Omental fat pad (tissue), 4 donors: ENCODE data around the gene ARHGAP12. TPM values are rescaled to one million over a fixed set of nuclear protein-coding genes. Genes with fewer than 3 reads are reported as not detected.

ENCODE experiments used
- ATAC-seq: fragments of 150-250 bp; one replicate; pipeline ENCODE4 v1.9.1; 2016; ENCODE audit warnings: mild to moderate bottlenecking, moderate library complexity; ENCODE audit not compliant: low FRiP score
- DNase-seq: peaks from one replicate; pipeline ENCODE4 v3.0.0-alpha.2; 2019; ENCODE audit warnings: low spot score
- total RNA-seq, 4 donors: library from RNA; depleted of rRNA; stranded (reverse); fragments of >200 nt; gene quantifications; one replicate each; pipeline ENCODE4 v1.1.0, GENCODE V29; 2016
- TF ChIP-seq, protein P1 (sequence below), 3 donors: fragments of 450-650 bp; IDR thresholded peaks; one replicate each; pipeline ENCODE4 v1.5.1; 2016 to 2017; ENCODE audit warnings: antibody characterized with exemption in 3 of 3, mild to moderate bottlenecking in 3 of 3, moderate library complexity in 2 of 3

ARHGAP12 gene
- total RNA-seq, 4 donors from 2014 or later, result 20.4 to 47.4 (median 33.1) TPM

DNA sequence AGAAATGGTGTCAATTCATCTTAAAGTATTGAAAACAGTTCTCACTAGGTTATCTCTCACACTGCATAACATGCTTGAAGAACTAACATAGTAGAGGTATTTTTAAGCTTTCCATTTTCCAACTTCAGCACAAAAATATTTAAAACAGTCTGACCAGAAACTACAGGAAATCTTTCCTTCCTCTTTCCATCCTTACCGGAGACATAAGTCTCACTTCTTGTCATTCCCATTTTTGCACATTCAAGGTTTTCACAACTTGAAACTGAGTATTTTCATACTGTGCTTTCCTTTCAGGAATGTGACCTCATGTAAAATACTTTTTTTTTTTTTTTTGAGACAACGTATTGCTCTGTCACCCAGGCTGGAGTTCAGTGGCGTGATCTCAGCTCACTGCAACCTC lies 45.2 kb downstream of the ARHGAP12 start:
- ATAC-seq, result no peak
- TF ChIP-seq, protein P1, sequence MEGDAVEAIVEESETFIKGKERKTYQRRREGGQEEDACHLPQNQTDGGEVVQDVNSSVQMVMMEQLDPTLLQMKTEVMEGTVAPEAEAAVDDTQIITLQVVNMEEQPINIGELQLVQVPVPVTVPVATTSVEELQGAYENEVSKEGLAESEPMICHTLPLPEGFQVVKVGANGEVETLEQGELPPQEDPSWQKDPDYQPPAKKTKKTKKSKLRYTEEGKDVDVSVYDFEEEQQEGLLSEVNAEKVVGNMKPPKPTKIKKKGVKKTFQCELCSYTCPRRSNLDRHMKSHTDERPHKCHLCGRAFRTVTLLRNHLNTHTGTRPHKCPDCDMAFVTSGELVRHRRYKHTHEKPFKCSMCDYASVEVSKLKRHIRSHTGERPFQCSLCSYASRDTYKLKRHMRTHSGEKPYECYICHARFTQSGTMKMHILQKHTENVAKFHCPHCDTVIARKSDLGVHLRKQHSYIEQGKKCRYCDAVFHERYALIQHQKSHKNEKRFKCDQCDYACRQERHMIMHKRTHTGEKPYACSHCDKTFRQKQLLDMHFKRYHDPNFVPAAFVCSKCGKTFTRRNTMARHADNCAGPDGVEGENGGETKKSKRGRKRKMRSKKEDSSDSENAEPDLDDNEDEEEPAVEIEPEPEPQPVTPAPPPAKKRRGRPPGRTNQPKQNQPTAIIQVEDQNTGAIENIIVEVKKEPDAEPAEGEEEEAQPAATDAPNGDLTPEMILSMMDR (IDR thresholded peaks at IDR 0.05), result no peak
- no peak for DNase-seq

DNA sequence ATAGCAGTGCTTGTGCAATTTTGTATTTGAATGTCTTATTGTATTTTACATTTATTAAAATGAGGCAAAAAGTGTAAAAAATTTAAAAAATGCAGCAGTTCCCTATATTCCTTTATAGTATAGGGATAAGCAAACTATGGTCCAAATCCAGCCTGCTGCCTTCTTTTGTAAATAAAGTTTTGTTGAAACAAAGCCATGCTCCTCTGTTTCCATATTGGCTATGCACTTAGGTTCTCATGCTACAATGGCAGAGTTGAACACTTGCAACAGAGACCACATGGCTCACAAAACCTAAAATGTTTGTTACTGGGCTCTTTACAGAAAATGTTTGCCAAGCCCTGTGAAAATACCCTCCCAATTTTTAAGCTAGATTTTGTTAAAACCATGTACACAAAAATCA lies 50.1 kb downstream of the ARHGAP12 start:
- TF ChIP-seq, protein P1 (IDR thresholded peaks at IDR 0.05), result no peak
- DNase-seq, result no peak
- no peak for ATAC-seq

DNA sequence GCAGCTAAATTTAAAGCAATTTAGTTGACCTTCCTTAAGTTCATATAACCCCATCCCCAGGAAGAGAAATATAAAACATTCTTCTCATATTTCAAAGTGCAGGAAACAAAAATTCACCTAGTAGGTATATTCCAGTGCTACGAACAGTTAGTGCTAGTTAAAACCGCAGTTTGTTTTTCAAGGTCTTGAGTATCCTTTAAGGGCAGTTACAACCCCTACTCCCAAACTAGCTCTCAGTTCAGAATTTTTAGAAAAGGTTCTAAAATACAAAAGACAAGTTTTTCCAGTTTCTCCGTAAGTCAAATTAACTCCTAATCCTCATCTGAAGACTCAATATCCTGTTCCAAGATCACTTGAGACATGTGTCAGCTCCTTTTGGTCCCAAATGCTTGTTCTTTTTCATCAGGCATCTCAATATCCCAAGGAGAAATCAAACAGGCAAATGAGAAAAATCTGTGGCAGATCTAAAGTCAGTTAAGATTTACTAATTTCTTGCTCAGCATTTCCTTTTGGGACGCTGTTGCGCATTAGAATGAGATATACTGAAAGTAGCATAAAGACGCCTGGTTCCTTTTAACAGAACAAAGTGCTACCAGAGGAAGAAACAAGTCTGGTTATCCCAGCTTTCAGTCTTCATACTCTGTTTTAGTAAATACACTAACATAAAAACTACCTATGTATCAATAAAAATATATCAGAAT lies 51.8 kb downstream of the ARHGAP12 start:
- ATAC-seq (no peak), DNase-seq (no peak)
- TF ChIP-seq, protein P1 (IDR thresholded peaks at IDR 0.05), result no peak

DNA sequence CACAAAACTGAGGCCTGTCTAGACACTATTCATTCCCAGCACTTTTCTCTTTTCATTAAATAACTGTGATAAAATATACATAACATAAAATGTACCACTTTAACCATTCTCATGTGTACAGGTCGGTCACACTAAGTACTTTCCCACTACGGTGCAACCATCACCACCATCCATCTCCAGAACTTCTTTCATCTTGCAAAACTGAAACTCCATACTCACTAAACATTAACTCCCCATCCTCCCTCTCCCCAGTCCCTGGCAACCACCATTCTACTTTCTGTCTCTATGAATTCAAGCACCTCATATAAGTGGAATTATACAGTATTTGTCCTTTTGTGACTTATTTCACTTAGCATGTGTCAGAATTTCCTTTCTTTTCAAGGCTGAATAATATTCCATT lies 53.0 kb downstream of the ARHGAP12 start:
- DNase-seq, result no peak
- TF ChIP-seq, protein P1 (IDR thresholded peaks at IDR 0.05), result no peak
- ATAC-seq, result no peak

DNA sequence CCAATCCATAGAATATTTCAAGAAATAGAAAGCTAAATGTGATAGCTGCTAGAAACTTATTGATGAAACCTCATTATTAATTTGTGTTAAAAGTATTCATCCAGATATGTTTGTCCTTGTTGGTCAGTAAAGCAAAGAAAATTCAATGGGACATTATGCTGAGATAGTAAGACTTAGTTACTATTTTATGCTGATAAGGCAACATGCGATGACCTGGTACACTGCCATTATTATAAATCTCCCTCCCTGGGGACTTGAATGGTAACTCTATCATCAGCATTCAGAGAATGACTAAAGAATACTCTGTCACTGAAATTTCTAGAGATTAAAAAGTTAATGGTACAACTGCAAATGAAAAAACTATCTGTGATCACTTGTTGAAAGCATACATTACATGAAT lies 54.9 kb downstream of the ARHGAP12 start:
- no peak for DNase-seq
- no peak for ATAC-seq
- TF ChIP-seq, protein P1 (IDR thresholded peaks at IDR 0.05), result no peak

DNA sequence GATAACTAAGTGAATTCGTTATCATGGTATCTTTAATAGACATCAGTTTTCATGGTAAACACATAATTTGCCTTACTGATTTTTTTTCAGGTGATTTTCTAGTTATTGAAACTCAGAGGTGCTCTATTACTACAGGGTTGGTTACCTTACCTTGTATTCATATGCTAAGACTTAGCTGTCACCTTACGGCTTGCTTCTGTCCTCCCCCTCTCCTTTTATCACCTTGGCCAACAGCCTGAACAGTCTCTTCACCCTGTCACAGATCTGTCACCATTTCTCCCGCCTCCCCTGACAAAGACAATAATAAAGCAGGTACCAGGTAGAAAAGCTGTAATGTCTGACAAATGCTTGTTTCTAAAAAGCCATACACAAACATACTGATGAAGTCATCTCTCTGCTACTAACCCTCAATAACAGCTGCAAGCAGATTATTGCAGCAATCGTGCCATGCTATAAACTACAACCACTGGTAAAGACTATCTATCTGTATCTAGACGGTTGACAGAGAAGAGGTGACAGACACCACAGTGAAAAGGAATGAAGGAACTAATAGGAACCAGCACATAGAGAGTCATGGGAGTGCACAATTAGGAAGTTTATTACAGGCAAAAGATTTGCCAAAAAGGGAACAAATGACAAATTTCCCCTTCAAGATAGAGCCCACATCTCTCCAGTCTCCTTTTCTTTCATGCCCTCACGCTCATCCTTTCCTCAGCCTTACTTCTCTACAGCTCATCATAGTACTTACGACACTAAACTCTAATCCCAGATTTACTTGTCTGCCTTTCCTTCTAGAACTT lies 57.2 kb downstream of the ARHGAP12 start:
- TF ChIP-seq, protein P1 (IDR thresholded peaks at IDR 0.05), result no peak
- ATAC-seq (no peak), DNase-seq (no peak)
